GM18867 (cell line): Measurements from ENCODE around the gene PTCHD4.
A peak's percentile ranks its signal among the peaks of the same experiment; 100 is the strongest.

Experiments used
- ATAC-seq: cut with Tn5 transposase; IDR thresholded peaks from one replicate; pipeline ENCODE4 v1.9.1; 2021; ENCODE audit warnings: mild to moderate bottlenecking, moderate library complexity; ENCODE audit not compliant: unreplicated experiment

PTCHD4 gene

DNA sequence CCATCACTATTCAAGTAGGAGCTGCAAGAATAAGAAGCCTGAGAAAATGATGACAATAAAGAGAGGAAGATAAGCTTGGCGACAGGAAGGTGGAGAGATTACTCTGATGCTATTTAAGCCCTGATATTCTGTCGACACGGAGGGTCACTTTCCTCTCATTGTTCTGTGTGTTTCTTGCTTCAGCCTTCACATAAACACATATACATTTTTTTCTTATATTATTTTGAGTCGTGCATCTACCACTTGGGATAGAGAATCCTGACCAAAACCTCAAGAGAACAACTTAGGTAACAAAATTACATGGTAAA lies 10.5 kb downstream of the PTCHD4 start:
- ATAC-seq: no peak

DNA sequence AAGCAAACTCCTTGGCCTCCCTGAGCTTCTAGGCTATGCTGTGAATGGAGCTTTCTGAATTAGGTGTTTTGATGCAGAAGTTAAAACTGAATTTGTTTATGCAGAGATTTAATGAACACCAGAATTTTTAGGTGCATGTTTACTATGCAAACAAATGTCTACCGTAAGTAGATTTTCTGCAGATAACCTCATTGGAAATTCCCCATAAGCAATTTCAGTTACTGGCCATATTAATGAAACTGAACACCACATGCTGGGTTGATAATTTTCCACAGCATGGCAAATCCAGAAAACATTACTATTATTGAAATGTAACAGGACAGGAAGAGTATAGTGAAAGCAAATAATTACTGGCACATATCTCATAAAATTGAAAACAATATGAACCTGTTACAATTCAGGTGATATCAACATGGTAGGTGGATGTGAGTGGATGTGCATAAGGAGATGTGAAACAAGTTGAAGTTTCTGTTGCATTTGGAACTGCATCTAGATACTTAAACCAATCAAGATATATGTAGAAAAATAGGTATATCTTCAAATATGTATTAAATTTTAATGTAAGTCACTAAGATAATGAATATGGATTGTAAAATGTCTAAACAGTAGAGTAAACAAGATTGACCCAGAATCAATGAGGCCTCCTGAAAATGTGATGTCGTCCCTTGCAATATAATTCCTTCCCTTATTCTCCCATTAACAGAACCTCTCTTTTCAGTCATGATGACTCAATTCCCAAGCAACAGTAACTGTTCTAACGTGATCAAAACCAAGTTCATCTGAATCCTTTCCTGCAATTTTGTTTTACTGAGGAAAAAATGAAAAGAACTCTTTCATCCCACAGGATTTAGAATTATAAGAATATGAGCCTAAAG lies 11.0 kb downstream of the PTCHD4 start:
- peak; percentile 44 for ATAC-seq

DNA sequence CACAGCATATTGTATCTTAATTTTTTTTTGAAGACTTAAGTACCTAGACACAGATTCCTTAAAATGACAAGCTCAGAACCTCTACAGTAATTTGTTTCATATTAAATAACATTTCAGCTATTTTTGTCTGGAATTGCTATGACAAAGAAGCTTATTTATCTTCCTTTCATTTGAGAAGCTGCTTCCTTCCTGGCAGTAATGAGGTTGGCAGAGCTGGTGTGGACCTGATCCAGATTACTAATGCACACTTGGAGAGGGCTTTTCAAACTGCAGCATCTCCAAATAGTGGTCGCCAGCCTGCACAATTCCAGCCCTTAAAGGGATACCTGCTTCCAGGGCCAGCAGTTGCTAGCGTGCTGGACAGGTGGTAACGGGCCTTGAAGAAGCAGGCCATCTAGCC lies 12.1 kb downstream of the PTCHD4 start:
- no peak for ATAC-seq

DNA sequence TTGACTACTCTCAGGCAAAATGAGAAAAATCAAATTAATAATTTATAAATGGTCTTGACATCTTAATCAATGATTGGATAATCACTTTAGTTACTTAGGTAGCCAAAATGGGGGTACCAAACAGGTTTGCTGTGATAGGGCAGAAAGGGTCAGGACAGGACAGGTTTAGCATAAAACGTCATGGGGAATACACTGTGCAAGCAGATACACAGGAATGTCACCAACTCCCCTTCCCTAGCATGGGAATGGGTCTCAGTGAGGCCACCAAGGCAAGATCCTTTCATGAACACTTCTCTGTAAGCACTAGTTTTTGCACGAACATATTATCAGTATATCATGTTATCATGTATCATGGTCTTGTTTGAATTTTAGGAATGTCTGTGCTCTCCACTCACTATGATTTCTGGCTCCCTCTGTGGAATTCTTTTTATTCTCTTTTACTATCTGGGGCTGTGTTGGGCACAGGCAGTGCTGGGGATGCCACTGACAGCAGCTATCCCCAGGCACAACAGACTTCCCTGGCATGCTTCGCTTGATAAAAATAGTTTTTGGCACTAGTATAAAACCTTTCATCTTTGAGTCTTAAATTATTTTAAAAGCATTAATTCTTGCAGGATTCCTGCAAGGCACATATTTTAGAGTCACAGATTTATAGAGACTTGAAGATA lies 18.3 kb downstream of the PTCHD4 start:
- no peak for ATAC-seq

DNA sequence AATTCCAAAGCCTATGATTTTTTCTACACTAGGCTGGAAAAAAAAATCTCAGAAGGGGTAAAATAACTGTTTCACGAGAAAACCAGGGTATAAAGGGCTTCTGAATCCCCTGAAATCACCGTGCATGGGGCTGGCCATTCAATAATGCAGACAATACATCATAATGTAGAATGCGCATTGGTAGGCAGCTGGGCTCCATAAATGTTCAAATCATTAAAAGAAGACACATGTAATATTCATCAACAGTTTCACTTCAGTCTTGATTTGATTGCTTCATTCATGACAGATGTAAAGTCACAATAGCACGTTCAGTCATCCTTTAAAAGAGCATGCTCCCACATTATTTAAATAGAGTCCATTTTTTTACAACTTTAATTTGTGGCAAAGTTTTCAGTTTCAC lies 20.5 kb downstream of the PTCHD4 start:
- ATAC-seq: no peak

DNA sequence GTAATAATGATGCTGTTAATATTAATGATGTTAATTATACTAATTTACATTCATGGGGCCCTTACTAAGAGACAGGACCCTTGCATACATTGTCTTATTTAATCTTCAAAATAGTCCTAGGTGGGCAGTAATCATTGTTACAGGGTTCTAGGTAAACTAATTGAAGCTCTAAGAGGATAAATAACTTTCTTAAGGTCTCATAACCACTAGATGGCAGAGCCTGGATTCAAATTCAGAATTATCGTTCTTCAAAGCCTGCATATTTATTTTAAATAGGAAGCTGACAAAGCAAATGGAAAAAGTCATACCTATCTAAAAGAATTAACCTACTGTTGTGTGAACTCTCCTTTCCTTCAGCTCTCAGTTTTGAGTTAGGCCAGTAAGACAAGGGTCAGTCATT lies 23.5 kb downstream of the PTCHD4 start:
- ATAC-seq: no peak

DNA sequence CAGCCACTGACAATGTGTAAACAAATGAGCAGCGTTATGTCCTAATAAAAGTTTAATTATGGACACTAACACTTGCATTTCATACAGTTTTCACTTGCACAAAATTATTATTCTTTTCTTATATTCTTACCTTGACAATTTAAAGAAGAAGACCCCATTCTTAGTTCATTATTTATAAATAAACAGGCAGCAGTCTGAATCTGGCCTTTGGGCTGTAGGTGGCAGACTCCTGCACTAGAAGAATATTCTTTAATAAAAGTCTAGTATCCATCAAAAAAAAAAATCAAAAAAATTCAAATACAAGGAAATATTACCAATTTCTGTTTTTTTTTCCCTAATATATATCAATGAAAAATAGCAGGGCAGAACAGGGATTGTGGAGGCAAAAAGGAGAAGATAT lies 24.8 kb downstream of the PTCHD4 start:
- no peak for ATAC-seq

DNA sequence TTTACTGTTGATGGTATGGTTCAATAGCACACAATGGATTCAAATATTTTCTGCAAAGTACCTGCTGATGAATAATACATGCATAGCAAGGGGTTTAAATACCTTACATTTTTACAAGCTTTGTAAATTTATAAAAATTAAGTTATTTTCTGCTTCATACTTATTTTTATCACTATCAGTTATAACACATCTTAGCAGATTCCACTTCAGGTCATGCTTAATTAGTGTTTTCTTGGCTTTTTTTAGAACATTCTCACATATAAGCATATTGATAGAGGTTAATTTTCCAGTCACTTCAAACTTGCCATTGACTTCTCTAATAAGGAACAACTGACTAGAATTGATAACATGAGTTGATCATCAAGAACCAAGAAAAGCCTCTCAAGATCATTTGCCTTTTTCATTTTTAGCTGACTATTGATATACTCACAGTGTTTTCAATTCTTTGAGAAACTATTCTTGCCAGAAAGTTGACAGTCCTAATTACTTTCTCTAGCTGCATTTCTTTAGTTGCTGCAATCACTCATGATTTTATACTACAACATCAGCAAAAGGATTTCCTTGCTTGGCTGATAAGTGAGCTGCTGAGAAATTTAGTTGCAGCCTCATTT lies 25.8 kb downstream of the PTCHD4 start:
- ATAC-seq: no peak

DNA sequence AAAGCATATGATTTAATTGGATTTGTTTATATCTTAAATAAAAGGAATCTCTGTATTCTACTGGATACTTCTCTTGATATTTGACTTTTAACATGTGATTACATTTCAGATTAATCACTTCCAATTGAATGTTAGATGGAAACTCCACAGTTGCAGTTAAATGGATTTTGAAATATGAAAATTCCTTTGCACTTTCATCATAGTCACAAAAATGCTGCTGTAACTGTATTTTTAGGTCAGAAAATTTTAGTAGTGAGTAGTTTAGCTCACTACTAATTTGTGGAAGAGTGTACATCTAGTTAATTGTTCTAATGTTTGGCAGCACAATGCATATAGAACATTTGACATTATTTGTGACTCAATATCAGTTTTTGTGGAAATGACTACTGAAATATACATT lies 26.8 kb downstream of the PTCHD4 start:
- no peak for ATAC-seq

DNA sequence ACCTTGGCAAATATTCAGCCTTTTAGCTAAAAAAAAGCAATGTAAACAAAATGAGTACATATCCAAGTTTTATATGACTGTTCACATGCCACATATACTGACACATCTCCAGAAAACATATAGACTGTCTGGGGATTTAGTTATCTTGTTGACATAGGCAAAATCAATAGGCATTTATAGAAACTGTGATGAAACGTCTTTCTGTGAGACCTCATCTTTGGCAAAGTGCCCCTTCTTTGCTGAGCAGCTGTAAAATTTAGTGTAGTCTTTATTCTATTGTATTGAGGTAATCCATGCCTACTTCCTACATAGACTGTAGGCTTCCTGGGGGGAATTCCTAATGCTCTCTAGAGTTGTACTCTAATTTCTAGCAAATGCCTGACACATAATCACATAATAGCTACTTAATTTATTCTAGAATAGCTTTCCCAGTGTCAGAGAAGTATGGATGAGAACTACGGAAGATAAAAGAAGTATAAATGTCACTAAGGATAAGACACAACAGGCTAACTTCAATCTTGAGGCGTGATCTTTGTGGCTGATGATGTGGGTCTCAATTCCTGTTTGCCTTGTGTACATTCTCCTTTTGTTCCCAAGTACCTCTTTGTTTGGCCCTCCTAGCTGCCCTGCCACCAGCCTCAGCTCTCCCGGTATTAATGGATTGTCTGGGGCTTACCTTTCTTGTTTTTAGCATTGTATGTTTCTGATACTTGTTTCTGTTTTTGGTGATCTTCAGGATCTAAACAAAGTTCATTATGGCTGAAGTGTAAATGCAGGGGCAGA lies 30.6 kb downstream of the PTCHD4 start:
- ATAC-seq: no peak

DNA sequence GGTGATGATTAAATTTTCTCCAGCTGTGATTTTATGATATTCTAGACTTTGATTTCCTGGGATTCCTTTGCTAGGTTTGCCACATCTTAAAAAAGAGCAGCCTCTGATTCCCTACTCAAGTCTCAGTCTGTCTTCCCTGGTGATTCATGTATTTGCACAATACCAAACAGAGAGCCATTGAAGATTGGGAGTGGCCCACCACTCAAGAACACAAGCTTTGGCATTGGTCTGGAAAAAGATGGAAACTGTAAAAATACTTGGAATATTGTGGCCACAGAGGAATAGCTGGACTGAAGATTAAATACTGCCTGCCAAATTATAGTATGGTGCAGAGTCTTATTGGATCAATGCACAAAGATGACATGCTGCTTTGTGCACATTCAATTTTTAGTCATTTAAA lies 32.9 kb downstream of the PTCHD4 start:
- no peak for ATAC-seq

DNA sequence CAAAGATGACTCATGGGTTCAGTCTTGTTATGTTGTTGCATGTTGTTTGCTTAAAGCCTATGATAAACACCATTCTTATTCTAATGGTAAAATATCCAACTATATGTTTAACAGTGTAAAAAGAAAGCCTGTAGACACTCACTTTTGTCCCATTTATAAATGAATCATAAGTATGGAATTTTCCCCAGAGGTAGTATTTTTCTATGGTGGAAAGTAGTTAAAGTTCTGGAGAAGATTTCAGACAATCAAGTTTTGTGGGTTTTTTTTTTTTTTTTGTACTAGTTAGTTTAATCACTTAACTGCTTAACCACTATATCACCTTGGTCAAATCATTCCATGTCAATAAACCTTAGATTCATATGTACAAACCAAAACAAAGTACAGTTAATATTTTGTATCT lies 35.8 kb downstream of the PTCHD4 start:
- no peak for ATAC-seq

DNA sequence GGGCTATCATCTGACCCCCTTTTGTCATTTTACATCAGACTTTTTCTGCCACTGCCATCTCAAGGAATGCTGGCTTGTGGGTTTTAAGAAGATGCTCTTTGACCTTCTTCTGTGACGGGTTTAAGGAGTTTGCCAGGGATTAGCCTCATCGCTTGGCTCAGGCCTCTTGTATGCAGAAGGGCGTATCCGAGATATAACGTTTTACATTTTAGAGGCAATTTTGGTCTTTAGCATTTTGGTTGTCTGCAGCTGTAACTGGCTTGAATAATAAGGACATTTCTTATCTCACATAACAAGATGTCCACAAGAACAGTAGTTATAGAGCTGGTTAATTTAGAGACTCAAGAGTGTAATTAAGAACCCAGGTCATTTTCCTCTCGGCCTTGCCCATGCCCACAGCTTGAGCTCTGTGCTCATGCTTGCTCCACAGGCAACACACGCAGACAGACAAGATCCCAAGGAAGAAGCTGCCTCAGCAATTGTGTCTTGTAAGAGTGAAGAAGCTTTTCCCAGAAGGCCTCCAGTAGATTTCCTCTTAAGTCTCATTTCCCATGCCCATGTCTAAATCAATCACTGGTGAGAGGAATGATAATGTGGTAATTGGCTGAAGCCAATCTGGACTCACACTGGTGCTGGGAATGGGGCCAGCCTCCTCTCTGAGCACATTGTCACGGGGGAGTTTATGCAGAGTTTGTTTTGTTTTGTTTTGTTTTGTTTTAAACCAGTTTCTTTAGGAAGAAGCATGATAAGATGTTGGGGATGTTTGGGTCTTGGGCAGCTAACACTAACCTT lies 36.8 kb downstream of the PTCHD4 start:
- no peak for ATAC-seq

DNA sequence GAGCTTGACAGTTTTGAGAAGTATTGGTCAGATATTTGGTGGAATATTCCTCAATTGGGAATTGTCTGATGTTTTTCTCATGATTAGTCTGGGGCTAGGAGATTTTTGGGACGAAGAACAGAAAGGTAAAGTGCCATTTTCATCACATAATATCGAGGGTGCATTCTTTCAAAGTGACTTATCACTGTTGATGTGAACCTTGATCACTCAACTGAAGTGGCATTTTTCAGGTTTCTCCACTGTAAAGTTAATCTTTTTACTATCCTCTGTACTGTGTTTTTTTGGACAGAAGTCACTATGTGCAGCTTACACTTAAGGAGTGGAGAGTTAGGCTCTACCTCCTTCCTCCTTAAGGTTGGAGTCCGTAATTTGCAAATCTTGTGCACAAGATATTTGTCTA lies 39.2 kb downstream of the PTCHD4 start:
- no peak for ATAC-seq

DNA sequence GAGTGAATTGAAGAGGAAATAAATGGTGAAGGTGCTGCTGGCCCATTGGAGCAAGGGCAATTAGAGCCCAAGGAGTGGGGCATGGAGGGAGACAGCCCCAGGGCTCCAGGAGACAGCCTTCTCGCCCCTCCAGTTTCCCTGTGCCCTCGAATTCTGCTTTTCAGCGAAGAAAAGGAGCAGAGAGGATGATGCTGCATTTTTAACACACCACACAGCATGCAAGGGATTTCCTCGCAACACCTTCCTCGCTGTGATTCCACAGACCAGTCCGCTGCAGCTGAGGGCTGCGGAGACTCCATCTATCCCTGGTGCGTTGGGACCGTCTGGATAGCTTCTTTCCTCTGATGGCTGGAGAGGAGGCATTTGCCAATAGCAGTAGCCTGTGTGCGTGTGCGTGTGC lies 41.7 kb downstream of the PTCHD4 start:
- no peak for ATAC-seq

DNA sequence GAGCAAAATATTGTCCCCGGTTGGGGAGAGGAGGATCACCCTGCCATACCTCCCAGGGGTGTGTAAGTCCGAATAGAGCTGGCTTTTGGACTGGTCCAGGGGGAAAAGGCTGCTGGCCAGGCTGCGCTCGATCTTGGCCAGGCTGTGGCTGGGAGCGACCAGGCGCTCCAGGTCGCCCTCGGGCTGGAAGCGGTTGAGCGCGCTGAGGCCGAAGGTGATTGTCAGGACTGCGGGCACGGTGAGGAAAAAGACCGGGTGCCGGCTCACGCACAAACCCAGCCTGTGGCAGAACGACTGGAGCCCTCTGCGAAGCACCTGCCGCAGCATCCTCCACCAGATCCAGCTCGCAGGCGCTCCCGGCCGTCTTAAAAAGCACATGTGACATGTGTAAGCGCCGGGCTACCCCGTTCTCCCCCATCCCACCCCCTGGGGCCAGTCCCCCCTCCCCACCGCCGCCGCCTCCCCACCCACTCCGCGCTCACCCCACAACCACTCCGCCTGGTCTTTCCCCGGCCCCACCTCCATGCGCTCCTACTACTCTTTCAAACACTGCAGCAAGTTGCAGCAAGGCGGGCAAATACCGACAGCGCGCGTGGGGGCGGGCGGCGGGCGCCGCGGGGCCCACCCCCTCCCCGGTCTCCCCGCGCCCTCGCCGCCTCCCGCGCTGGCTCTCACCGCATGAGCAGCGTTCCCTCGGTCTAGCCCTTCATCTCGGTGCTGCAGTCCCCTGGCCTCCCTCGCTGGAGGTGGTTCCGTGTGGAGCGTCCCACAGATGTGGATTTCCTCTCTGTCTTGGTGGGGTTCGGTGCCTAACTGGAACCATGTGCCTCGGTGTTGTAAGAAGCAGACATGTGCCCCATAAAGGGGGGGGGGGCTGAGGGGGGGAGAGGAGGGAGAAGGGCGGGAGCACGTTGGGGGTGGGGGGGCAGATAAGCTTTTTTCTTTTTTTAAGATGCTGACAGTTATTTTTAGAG lies 42.4 kb downstream of the PTCHD4 start:
- ATAC-seq: no peak

DNA sequence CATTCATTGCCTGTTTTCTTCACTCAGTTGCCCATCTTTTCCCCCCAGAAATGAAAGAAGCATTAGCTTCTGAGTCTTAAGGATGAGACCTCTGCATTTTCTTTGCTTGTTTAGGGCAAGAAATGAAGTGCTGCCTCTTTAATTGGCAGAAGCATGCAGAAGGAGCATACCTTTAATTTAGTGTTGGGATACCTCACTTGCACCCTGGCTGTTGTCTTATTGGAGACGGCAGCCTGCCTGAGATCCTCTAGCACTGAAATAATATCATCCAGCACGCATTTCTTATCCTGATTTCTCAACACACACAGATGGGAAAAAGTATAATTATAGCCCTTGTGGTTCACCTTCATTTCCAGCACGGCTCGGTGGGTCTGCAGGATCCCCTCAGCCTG lies 43.1 kb downstream of the PTCHD4 start:
- no peak for ATAC-seq

DNA sequence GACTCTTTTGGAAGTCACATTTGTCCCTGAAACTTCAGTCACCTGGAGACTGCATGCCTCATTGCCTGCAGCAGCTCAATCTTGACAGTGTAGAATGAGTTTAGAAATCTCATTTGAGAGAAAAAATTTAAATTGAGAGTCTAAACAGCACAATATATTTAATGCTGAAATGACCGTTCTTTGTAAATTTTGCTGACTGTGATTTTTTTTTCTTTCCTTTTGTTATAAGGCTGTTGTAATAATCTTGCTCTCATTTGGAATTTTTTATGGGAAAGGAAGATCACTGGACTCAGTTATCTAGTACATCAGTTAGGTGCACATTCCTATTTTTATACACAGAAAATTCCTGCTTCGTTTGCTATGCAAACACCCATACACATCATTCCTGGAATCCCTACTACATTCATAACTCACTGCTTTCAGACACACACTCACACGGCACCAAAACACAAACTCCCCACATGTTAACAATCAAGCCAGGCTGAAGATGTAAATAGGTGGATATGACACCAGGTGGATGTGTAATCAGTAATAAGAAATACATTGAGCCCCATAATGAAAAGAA lies 43.8 kb downstream of the PTCHD4 start:
- ATAC-seq: no peak

DNA sequence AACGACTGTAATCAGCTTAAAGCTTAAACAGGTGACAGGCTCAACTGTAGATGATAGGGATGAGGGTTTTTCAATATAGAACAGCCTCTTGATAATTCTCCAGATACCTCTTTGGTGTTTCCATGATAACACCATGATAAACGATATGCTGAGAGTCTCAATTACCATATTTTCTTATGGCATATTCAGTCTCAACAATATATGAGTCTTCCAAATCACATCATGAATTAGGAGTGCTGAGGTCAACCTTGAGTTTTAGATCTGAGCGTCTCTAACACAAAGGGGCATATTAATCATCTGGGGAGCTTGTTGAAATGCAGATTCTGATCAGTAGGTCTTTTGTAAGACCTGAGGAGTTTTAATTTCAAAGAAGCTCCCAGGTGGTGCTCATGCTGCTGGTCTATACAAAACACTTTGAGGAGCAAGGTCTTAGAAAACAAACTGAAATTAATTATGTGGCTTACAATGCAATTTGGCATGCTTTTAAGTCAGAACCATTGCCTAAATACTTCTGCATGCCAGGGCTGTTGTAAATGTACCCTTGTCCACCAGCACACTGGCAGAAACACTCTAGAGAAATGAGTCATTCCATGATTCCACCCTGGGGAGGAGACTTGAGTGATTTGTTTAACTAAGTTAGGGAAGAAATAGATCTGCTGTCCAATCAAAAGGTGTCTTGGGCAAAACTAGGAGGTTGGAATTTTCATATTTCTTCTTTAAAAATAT lies 49.6 kb downstream of the PTCHD4 start:
- ATAC-seq: no peak
